SK-N-MC (cell line): ENCODE results near the gene POLR1B.
"Not testable (repeated sequence)": the region's sequence is repeated elsewhere in the genome, so short reads cannot be mapped to it uniquely, and the experiment has no call there.

Experiments used
- DNase-seq: peaks from one replicate; pipeline ENCODE4 v3.0.0-alpha.2; 2011; ENCODE audit warnings: low read depth, low spot score
- H3K27ac ChIP-seq: fragments of 200-600 bp; sonication (generic); 2 replicates; pipeline ENCODE4 v1.5.1; 2016; ENCODE audit warnings: mixed run types
- H3K36me3 ChIP-seq: fragments of 200-600 bp; sonication (generic); 2 replicates; pipeline ENCODE4 v1.6.1; 2017; ENCODE audit warnings: antibody characterized with exemption, low read length, mixed read lengths; ENCODE audit not compliant: insufficient read depth
- H3K4me3 ChIP-seq: fragments of 200-600 bp; sonication (generic); 2 replicates; pipeline ENCODE4 v1.5.1; 2016
- H3K9ac ChIP-seq: fragments of 200-600 bp; sonication (generic); 2 replicates; pipeline ENCODE4 v1.8.0; 2017; ENCODE audit warnings: mixed run types, mixed read lengths; ENCODE audit not compliant: insufficient read length
- H3K9me3 ChIP-seq: fragments of 200-600 bp; sonication (generic); 2 replicates; pipeline ENCODE4 v1.6.1; 2017; ENCODE audit warnings: low read depth, mild to moderate bottlenecking, antibody characterized with exemption, low read length, moderate library complexity, mixed read lengths
- EZH2 ChIP-seq: fragments of 200-600 bp; sonication (generic); IDR thresholded peaks from one replicate; pipeline ENCODE4 v1.6.1; 2017; ENCODE audit warnings: antibody characterized with exemption
- FOXP2 ChIP-seq: optimal IDR thresholded peaks from 2 replicates; pipeline ENCODE3; 2011; ENCODE audit warnings: mild to moderate bottlenecking, moderate library complexity; ENCODE audit not compliant: insufficient read depth; ENCODE audit errors: extremely low read length, control extremely low read depth
- POLR2AphosphoS5 ChIP-seq: IDR thresholded peaks from 2 replicates; pipeline ENCODE4 v1.6.1; 2012; ENCODE audit warnings: mild to moderate bottlenecking, low read depth, low read length, borderline replicate concordance

The POLR1B gene

GRCh38 chr2:112542123-112542983 is at the start of gene POLR1B:
POLR1B (plus strand) TSS chr2:112542465; CDS start chr2:112542495, 30 bp downstream.
- H3K9ac ChIP-seq: peak within 1 kb of the TSS; percentile 79
- TF ChIP-seq EZH2 (no peak), POLR2AphosphoS5 (peak; percentile 69), FOXP2 (no peak)
- no peak for DNase-seq
- H3K9me3 ChIP-seq: no peaks in the 10 kb centered on the region
- H3K36me3 ChIP-seq: peaks cover 12% of the 10 kb centered on the region
- peak within 1 kb of the TSS; percentile 90 for H3K4me3 ChIP-seq
- H3K27ac ChIP-seq: peak within 1 kb of the TSS; percentile 48; the same call in 1 of the 2 replicates

- Histone ChIP-seq H3K36me3 (peaks cover 28% of the 10 kb centered on the region), H3K9ac (no peak overlapping the region), H3K27ac (no peak overlapping the region), H3K4me3 (no peak overlapping the region), H3K9me3 (no peaks in the 10 kb centered on the region)
- TF ChIP-seq FOXP2 (no peak), EZH2 (no peak), POLR2AphosphoS5 (no peak)
- DNase-seq: no peak
Observed at GRCh38 chr2:112493048-112493447, 49.2 kb upstream of the POLR1B start.

GRCh38 chr2:112493858-112494648 is 48.2 kb upstream of the POLR1B start:
- no peak overlapping the region for H3K27ac ChIP-seq
- H3K4me3 ChIP-seq: no peak overlapping the region
- DNase-seq: no peak
- no peak overlapping the region for H3K9ac ChIP-seq
- peaks cover 28% of the 10 kb centered on the region for H3K36me3 ChIP-seq
- no peaks in the 10 kb centered on the region for H3K9me3 ChIP-seq
- no peak for TF ChIP-seq FOXP2
- TF ChIP-seq EZH2: no peak
- no peak for TF ChIP-seq POLR2AphosphoS5

GRCh38 chr2:112494828-112495227 is 47.4 kb upstream of the POLR1B start:
- Histone ChIP-seq H3K9me3 (no peaks in the 10 kb centered on the region), H3K36me3 (peaks cover 22% of the 10 kb centered on the region), H3K9ac (no peak overlapping the region), H3K27ac (no peak overlapping the region), H3K4me3 (no peak overlapping the region)
- TF ChIP-seq POLR2AphosphoS5 (no peak), EZH2 (no peak)
- no peak for DNase-seq

GRCh38 chr2:112495878-112496277 is 46.4 kb upstream of the POLR1B start:
- H3K27ac ChIP-seq, H3K9me3 ChIP-seq, DNase-seq, H3K9ac ChIP-seq, H3K4me3 ChIP-seq: not testable (repeated sequence)
- peaks cover 22% of the 10 kb centered on the region for H3K36me3 ChIP-seq

- H3K9me3 ChIP-seq, DNase-seq, H3K27ac ChIP-seq, H3K9ac ChIP-seq, H3K4me3 ChIP-seq: not testable (repeated sequence)
- H3K36me3 ChIP-seq: peaks cover 16% of the 10 kb centered on the region
Observed at GRCh38 chr2:112500850-112501484, 41.3 kb upstream of the POLR1B start.

- DNase-seq, H3K4me3 ChIP-seq, H3K27ac ChIP-seq, H3K9ac ChIP-seq, H3K9me3 ChIP-seq: not testable (repeated sequence)
- H3K36me3 ChIP-seq: peaks cover 18% of the 10 kb centered on the region
Observed at GRCh38 chr2:112509239-112509998, 32.8 kb upstream of the POLR1B start.

GRCh38 chr2:112516801-112517200 is 25.5 kb upstream of the POLR1B start:
- peaks cover 58% of the 10 kb centered on the region for H3K36me3 ChIP-seq
- TF ChIP-seq EZH2 (no peak), POLR2AphosphoS5 (no peak), FOXP2 (no peak)

More at GRCh38 chr2:112516801-112517200, 25.5 kb upstream of the POLR1B start:
- no peak for DNase-seq
- no peak overlapping the region for H3K9ac ChIP-seq
- 0 out of 2 replicates have a peak, but pooled peaks cover 4% of the 10 kb centered on the region for H3K9me3 ChIP-seq
- H3K4me3 ChIP-seq: no peak overlapping the region
- no peak overlapping the region for H3K27ac ChIP-seq
